ENCODE results near the gene DHRS12. TPM values are rescaled to one million over a fixed set of nuclear protein-coding genes. Genes with fewer than 3 reads are reported as not detected.

Gene DHRS12
- total and polyA plus RNA-seq, 8 donors: 13.8 to 39.4 (median 26.5) TPM

DNA sequence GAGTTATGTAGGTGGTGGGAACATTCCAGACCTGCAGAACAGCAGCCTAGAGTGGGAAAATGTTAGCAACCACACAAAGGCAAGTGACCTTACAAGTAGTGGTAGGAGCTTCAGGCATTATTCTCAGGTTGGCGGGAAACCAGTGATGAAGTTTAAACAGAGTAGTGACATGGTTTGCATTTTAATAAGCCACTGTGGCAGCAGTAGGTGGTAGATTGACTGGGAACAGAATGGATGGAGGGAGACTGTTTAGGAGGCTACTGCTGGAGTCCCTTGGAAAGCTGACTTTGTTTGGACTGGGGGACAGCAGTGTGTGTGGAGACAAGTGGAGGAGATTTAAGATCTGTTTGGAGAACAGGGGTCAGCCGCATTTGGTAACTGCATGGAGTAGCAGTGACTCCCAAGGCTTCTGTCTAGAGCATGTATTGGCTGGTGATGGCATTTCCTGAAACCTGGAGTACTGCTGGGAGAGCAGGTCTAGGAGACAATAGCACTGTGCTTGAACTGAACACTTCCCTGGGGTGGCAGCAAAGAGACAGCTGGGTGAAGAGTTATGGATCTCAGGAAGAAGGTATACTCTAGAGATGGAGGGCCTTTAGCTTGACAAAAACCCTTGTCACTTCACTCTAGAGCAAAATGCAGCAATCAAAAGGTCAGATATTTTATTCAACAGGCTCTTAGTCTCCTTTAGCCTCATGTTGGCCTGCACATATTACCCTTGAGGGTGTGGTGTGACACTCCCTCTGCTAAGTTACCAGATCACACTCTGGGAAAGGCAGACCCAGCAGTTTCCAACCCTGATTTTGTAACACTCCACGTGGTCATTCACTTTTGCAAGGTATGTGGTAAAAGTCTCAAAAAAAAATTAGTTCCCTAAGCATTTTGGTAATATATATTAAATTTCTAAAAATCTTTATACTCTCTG, 70.3 kb downstream of the DHRS12 start:
- TF ChIP-seq, protein P1, sequence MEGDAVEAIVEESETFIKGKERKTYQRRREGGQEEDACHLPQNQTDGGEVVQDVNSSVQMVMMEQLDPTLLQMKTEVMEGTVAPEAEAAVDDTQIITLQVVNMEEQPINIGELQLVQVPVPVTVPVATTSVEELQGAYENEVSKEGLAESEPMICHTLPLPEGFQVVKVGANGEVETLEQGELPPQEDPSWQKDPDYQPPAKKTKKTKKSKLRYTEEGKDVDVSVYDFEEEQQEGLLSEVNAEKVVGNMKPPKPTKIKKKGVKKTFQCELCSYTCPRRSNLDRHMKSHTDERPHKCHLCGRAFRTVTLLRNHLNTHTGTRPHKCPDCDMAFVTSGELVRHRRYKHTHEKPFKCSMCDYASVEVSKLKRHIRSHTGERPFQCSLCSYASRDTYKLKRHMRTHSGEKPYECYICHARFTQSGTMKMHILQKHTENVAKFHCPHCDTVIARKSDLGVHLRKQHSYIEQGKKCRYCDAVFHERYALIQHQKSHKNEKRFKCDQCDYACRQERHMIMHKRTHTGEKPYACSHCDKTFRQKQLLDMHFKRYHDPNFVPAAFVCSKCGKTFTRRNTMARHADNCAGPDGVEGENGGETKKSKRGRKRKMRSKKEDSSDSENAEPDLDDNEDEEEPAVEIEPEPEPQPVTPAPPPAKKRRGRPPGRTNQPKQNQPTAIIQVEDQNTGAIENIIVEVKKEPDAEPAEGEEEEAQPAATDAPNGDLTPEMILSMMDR (IDR thresholded peaks at IDR 0.05): no peak
- H3K4me3 ChIP-seq: no peak overlapping the region
- H3K27ac ChIP-seq: no peak overlapping the region
- peaks cover 18 to 34% (median 29%) of the 10 kb centered on the region in 3 donors for H3K4me1 ChIP-seq
- H3K27me3 ChIP-seq: no peaks in the 10 kb centered on the region
- intact Hi-C loops (cut with DNase I): loop anchor here in 1 of 3 donors (10.0 kb wide), 2 partner anchors 139 to 279 kb away; partner anchors contain the start of gene INTS6
- H3K36me3 ChIP-seq: no peaks in the 10 kb centered on the region
- FAIRE-seq: no peak
- peak in 3 of 4 donors; percentile 23 to 55 (median 27) for ATAC-seq
- WGBS, 2 donors: 70 to 75% methylated on average over 3 of the region's 3 CpGs
- H3K9me3 ChIP-seq: no peaks in the 10 kb centered on the region
- DNase-seq: no peak

DNA sequence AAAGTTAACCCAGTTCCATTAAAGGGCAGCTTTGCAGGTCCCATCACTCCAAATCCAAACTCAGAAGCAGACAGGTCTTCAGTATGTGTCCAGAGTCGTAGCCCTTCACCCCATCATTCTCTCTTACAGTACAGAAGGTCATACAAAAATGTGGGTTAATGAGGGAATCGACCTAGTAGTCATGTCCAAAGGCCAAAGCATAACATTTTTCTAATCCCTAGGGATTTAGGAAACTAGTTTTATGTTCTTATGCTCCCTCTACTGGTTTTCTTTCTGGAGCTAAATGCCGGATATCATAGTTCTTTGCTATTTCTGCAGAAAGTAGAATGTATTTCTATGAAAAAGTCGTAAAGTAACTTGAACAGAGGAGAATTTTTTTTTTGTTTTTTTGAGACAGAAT, 72.2 kb downstream of the DHRS12 start:
- TF ChIP-seq, protein P1 (IDR thresholded peaks at IDR 0.05): peak in 1 of 4 donors; percentile 13
- FAIRE-seq: peak; percentile 47
- no peak for DNase-seq
- 31 to 35% methylated on average over 4 of the region's 4 CpGs for WGBS, 2 donors
- Histone ChIP-seq H3K9me3 (no peaks in the 10 kb centered on the region), H3K4me1 (peaks cover 34 to 51% (median 47%) of the 10 kb centered on the region in 3 donors), H3K27me3 (no peaks in the 10 kb centered on the region), H3K27ac (peak overlapping the region in 3 of 4 donors; percentile 8 to 85 (median 75)), H3K4me3 (no peak overlapping the region), H3K36me3 (no peaks in the 10 kb centered on the region)
- intact Hi-C loops (cut with DNase I): loop anchor here in 1 of 3 donors (10.0 kb wide), 2 partner anchors 137 to 277 kb away; partner anchors contain the start of gene INTS6
- peak; percentile 23 to 54 (median 42) for ATAC-seq

DNA sequence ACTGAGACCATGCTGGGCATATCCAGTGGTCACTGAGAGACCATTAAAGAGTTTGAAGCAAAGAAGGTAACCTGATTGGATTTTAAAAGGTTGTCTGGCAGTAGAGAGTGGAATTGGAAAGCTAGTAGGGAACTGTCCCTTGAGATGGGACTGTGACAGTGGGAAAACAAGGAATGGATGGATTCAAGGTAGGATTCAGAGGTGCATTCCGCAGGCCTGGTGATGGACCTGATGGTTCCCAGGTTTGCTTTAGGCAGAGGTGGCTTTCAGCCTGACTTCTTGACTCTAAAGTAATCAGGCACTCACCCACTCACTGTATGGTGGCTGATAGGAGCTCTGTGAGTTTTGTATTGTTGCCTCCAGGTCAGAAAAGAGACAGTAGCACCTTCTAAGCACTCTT, 73.0 kb downstream of the DHRS12 start:
- Histone ChIP-seq H3K4me1 (peaks cover 41 to 59% (median 53%) of the 10 kb centered on the region in 3 donors), H3K27ac (peak overlapping the region in 3 of 4 donors; percentile 8 to 85 (median 75)), H3K4me3 (no peak overlapping the region), H3K9me3 (no peaks in the 10 kb centered on the region), H3K36me3 (no peaks in the 10 kb centered on the region), H3K27me3 (no peaks in the 10 kb centered on the region)
- ATAC-seq: peak in 1 of 4 donors; percentile 6
- no peak for DNase-seq
- 65 to 91% methylated on average over 1 of the region's 1 CpG for WGBS, 2 donors
- no peak for FAIRE-seq
- TF ChIP-seq, protein P1 (IDR thresholded peaks at IDR 0.05): no peak
- intact Hi-C loops (cut with DNase I): loop anchor here in 1 of 3 donors (10.0 kb wide), 2 partner anchors 136 to 276 kb away; partner anchors contain the start of gene INTS6

DNA sequence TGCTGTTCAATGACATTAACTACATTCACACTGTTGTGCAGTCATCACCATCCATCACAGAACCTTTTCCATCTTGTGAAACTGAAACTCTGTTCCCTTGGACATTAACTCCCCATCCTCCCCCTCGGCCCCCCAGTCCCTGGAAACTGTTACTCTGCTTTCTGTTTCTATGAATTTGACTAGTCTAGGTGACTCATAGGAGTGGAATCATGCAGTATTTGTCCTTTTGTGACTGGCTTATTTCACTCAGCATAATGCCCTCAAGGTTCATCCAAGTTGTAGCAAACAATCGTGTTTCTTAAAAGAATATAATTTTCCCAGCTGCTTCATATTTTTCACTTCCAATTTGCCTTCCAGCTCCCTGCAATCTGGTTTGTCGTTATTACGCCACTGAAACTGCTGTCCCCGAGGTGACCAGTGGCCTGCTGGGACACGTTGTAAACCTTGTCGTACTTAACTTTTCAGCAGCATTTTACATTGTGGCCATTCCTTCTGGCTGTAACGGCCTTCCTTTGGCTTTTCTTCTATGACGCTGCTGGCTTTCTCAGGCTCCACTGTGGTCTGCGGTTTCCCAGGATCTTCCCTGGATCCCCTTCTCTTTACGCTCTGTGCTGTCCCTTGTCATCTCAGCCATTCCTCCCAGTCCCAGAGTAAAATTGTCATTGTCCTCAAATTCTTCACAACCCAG, 74.0 kb downstream of the DHRS12 start:
- intact Hi-C loops (cut with DNase I): loop anchor here in 2 of 3 donors (10.0 kb wide), 3 partner anchors 135 to 275 kb away; partner anchors contain the start of genes INTS6 (in 1 of the 2) and WDFY2 (in 1 of the 2)

More for the DNA sequence above, 74.0 kb downstream of the DHRS12 start:
- ATAC-seq (peak; percentile 27 to 65 (median 44)), DNase-seq (peak in 1 of 6 donors; percentile 55), FAIRE-seq (peak; percentile 74)
- H3K4me1 ChIP-seq: peaks cover 44 to 65% (median 57%) of the 10 kb centered on the region in 3 donors
- 80 to 83% methylated on average over 11 of the region's 11 CpGs for WGBS, 2 donors
- H3K27ac ChIP-seq: peak overlapping the region in 2 of 4 donors; percentile 75 to 85
- no peaks in the 10 kb centered on the region for H3K9me3 ChIP-seq
- H3K36me3 ChIP-seq: no peaks in the 10 kb centered on the region
- TF ChIP-seq, protein P1 (IDR thresholded peaks at IDR 0.05): no peak
- H3K27me3 ChIP-seq: no peaks in the 10 kb centered on the region
- H3K4me3 ChIP-seq: no peak overlapping the region

Measured in pancreas (tissue), 10 donors.